ENCODE measurements around the gene LDLRAD3.

DNA sequence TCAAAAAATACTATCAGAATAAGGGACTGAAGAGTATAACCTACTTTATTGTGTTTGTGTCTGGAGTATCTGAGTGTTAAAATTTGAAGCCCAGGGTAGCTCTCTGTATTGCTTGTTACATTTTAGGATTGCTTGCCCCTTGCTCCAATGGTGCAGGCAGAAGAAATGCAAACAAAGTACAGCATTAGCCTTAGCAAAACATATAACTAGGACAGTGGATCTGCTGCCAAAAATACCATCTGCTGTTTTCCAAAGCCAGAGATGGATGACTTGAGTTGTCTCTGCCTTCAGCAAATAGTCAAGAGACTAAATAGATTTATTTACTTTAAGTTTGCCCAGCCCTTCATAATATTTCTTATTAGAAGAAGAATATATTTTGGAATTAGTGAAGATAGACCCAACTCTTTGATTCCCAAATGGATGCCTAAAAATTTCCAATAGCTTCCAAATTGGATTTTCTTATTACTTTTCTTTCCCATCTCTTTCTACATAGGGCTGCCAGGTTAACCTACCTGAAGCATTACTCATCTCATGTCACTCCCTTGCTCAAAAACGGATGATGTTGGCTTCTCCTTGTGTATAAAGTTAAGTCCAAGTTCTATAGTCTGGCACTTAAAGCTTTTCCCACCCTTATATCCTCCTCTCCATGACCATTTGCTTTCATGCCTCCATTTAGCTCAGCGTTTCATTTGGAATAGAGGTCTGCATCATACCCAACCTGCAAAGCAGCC, 66.3 kb downstream of the LDLRAD3 start:
- TF ChIP-seq GATA3 (IDR thresholded peaks at IDR 0.05; ENCODE audit: low read depth, low read length) = no peak
- TF ChIP-seq GATA2 (IDR thresholded peaks at IDR 0.05; ENCODE audit: low read depth, low read length) = no peak

Measured in SH-SY5Y (cell line).